K562 (cell line): ENCODE measurements around the gene FAM219B. TPM values are rescaled to one million over a fixed set of nuclear protein-coding genes. Genes with fewer than 3 reads are reported as not detected.

ENCODE experiments used
- DDX20 ChIP-seq: fragments of 450-650 bp; IDR thresholded peaks from 2 replicates; pipeline ENCODE4 v1.6.1; 2016; ENCODE audit warnings: missing genetic modification characterization, low read depth, mild to moderate bottlenecking, missing compliant biosample characterization, moderate library complexity
- HBP1 ChIP-seq: fragments of 450-650 bp; formaldehyde crosslinking; IDR thresholded peaks from 2 replicates; pipeline ENCODE4 v1.4.0; 2022; ENCODE audit warnings: missing genetic modification characterization
- HMGN3 ChIP-seq: IDR thresholded peaks from 2 replicates; pipeline ENCODE4 v1.6.1; 2011; ENCODE audit warnings: borderline replicate concordance, low read depth, mild to moderate bottlenecking, mixed read lengths, low read length; ENCODE audit not compliant: insufficient read length; ENCODE audit errors: extremely low read depth
- KDM5B ChIP-seq: fragments of 200-600 bp; sonication (generic); IDR thresholded peaks from 2 replicates; pipeline ENCODE4 v1.6.1; 2012; ENCODE audit warnings: low read depth, mild to moderate bottlenecking, moderate library complexity, low read length, control low read depth, inconsistent platforms; ENCODE audit not compliant: insufficient replicate concordance
- MXD1 ChIP-seq: fragments of 250-450 bp; sonication (Bioruptor Pico); IDR thresholded peaks from 2 replicates; pipeline ENCODE4 v1.8.0; 2021; ENCODE audit warnings: borderline replicate concordance, mild to moderate bottlenecking, moderate library complexity; ENCODE audit not compliant: poor library complexity, severe bottlenecking
- PHF8 ChIP-seq: fragments of 200-600 bp; sonication (generic); IDR thresholded peaks from 2 replicates; pipeline ENCODE4 v1.6.1; 2012; ENCODE audit warnings: mixed run types, mild to moderate bottlenecking, inconsistent platforms, low read length, moderate library complexity, borderline replicate concordance
- PKNOX1 ChIP-seq: fragments of 450-650 bp; IDR thresholded peaks from 2 replicates; pipeline ENCODE4 v1.6.1; 2016
- POLR2A ChIP-seq: fragments of 450-650 bp; conservative IDR thresholded peaks from 2 replicates; pipeline ENCODE4 v1.6.1; 2016
- POLR2G ChIP-seq: fragments of 200-400 bp; formaldehyde crosslinking; IDR thresholded peaks from 2 replicates; pipeline ENCODE4 v1.6.1; 2017; ENCODE audit warnings: low read depth, mild to moderate bottlenecking, antibody characterized with exemption, low read length, moderate library complexity
- PTBP1 ChIP-seq: fragments of 200-400 bp; formaldehyde crosslinking; IDR thresholded peaks from 2 replicates; pipeline ENCODE4 v1.6.1; 2017; ENCODE audit warnings: low read depth, low read length
- TAL1 ChIP-seq: fragments of 450-650 bp; IDR thresholded peaks from 2 replicates; pipeline ENCODE4 v1.6.1; 2016; ENCODE audit warnings: mild to moderate bottlenecking
- U2AF2 ChIP-seq: fragments of 200-400 bp; formaldehyde crosslinking; optimal IDR thresholded peaks from 2 replicates; pipeline ENCODE3; 2017; ENCODE audit warnings: low read depth, mild to moderate bottlenecking, low read length
- USF2 ChIP-seq: sonication (generic); formaldehyde crosslinking; IDR thresholded peaks from 2 replicates; pipeline ENCODE4 v1.5.0; 2020; ENCODE audit warnings: missing genetic modification reagents
- polyA plus RNA-seq, 8 experiments: library from polyadenylated mRNA; depleted of rRNA in 4 of 8; stranded (reverse) in 5 of 8; unstranded in 3 of 8; fragments of >200 nt; fragmentation: Nextera tagmentation in 2 of 8; fragmentation: Illumina TruSeq in 1 of 8; extraction: Ambion mirVana in 2 of 8; extraction: Trizol in 1 of 8; gene quantifications; 2 replicates each; pipeline versions ENCODE4 v1.2.1 to v1.2.3, GENCODE V29; 2011 to 2014; ENCODE audit warnings: inconsistent platforms in 1 of 8, missing spikeins in 1 of 8
- total RNA-seq, 7 experiments: library from RNA; depleted of rRNA in 6 of 7; stranded (reverse); fragments of >200 nt in 6 of 7; fragmentation: Illumina TruSeq in 2 of 7; extraction: Trizol in 2 of 7; gene quantifications; 2 replicates each; pipeline versions ENCODE4 v1.2.1 to v1.2.3, GENCODE V29; 2011 to 2021; ENCODE audit warnings: low replicate concordance in 1 of 7
- TF ChIP-seq, protein P1 (sequence below): fragments of 450-650 bp; formaldehyde crosslinking; IDR thresholded peaks from 2 replicates; pipeline ENCODE4 v1.4.0; 2020; ENCODE audit warnings: mild to moderate bottlenecking, moderate library complexity
- TF ChIP-seq, protein P2 (sequence below): fragments of 150-350 bp; IDR thresholded peaks from 2 replicates; pipeline ENCODE4 v1.6.1; 2014; ENCODE audit warnings: low read depth, mild to moderate bottlenecking, low read length, borderline replicate concordance
- TF ChIP-seq, protein P3 (sequence below): fragments of 450-650 bp; IDR thresholded peaks from one replicate; pipeline ENCODE4 v1.6.1; 2018; ENCODE audit warnings: mild to moderate bottlenecking, moderate library complexity; ENCODE audit not compliant: partially characterized antibody

FAM219B gene
- total and polyA plus RNA-seq, 9 of the 15 experiments (the other 6 are each of a cell fraction or from before 2014, with no cell fraction given): 6.8 to 50.4 (median 29.4) TPM

DNA sequence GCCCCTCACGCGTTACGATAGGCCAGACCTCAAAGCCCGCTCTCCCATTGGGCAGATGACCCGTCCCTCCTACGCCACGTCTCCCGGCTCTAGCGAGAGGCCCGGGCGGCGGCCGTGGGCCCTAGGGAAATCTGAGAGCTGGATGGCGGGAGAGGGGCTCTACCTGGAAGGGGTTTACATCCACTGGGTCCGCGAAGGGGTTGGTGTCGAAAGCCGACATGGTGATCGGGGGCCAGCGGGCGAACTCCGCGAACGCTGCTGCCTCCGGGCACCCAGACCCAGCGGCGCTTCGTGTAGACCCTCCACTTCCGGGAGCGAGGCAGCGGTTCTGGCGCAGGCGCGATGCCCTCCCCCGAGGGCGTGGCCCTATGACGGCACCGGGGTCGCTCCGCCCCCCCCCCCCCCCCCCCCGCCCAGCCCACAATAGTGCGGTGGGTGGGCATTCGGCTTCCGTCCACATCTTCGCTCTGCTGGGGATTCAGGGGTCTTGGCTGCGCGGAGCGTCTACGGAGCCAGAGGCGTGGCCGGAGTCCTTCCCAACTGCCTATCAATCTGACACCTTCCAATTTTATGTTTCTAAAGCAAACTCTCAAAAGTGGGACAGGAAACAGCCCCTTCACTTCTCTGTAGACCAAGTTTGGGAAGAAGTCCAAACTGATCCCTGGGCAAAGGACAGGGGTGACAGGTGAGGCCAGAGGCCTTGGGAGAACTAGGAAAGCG is 33.5 kb downstream of the FAM219B start, which contains the start of gene SCAMP2 (continued):
- TF ChIP-seq, protein P1, sequence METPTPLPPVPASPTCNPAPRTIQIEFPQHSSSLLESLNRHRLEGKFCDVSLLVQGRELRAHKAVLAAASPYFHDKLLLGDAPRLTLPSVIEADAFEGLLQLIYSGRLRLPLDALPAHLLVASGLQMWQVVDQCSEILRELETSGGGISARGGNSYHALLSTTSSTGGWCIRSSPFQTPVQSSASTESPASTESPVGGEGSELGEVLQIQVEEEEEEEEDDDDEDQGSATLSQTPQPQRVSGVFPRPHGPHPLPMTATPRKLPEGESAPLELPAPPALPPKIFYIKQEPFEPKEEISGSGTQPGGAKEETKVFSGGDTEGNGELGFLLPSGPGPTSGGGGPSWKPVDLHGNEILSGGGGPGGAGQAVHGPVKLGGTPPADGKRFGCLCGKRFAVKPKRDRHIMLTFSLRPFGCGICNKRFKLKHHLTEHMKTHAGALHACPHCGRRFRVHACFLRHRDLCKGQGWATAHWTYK (CRISPR knock-in tag): 0 out of 2 replicates have a peak, but pooled peaks have one; percentile 14
- TF ChIP-seq POLR2G: peak; percentile 92
- peak; percentile 99 for TF ChIP-seq PKNOX1
- no peak for TF ChIP-seq MXD1 (CRISPR knock-in tag)
- no peak for TF ChIP-seq PTBP1
- peak; percentile 88 for TF ChIP-seq KDM5B
- TF ChIP-seq PHF8: peak; percentile 98
- no peak for TF ChIP-seq DDX20 (tag)
- TF ChIP-seq TAL1: no peak
- TF ChIP-seq, protein P2, sequence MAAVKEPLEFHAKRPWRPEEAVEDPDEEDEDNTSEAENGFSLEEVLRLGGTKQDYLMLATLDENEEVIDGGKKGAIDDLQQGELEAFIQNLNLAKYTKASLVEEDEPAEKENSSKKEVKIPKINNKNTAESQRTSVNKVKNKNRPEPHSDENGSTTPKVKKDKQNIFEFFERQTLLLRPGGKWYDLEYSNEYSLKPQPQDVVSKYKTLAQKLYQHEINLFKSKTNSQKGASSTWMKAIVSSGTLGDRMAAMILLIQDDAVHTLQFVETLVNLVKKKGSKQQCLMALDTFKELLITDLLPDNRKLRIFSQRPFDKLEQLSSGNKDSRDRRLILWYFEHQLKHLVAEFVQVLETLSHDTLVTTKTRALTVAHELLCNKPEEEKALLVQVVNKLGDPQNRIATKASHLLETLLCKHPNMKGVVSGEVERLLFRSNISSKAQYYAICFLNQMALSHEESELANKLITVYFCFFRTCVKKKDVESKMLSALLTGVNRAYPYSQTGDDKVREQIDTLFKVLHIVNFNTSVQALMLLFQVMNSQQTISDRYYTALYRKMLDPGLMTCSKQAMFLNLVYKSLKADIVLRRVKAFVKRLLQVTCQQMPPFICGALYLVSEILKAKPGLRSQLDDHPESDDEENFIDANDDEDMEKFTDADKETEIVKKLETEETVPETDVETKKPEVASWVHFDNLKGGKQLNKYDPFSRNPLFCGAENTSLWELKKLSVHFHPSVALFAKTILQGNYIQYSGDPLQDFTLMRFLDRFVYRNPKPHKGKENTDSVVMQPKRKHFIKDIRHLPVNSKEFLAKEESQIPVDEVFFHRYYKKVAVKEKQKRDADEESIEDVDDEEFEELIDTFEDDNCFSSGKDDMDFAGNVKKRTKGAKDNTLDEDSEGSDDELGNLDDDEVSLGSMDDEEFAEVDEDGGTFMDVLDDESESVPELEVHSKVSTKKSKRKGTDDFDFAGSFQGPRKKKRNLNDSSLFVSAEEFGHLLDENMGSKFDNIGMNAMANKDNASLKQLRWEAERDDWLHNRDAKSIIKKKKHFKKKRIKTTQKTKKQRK: no peak
- TF ChIP-seq, protein P3, sequence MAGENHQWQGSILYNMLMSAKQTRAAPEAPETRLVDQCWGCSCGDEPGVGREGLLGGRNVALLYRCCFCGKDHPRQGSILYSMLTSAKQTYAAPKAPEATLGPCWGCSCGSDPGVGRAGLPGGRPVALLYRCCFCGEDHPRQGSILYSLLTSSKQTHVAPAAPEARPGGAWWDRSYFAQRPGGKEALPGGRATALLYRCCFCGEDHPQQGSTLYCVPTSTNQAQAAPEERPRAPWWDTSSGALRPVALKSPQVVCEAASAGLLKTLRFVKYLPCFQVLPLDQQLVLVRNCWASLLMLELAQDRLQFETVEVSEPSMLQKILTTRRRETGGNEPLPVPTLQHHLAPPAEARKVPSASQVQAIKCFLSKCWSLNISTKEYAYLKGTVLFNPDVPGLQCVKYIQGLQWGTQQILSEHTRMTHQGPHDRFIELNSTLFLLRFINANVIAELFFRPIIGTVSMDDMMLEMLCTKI: no peak
- TF ChIP-seq HMGN3: peak; percentile 66
- no peak for TF ChIP-seq U2AF2
- peak; percentile 64; the same call in 1 of the 2 replicates for TF ChIP-seq HBP1
- TF ChIP-seq USF2 (CRISPR knock-in tag): no peak
- TF ChIP-seq POLR2A: peak; percentile 96
